Daoy (cell line): ENCODE measurements around the gene POLRMT. TPM values are rescaled to one million over a fixed set of nuclear protein-coding genes. Genes with fewer than 3 reads are reported as not detected.
"Not testable (repeated sequence)": the region's sequence is repeated elsewhere in the genome, so short reads cannot be mapped to it uniquely, and the experiment has no call there.

Experiments used
- DNase-seq: peaks from one replicate; pipeline ENCODE4 v3.0.0-alpha.2; 2015; ENCODE audit warnings: low read depth
- total RNA-seq: library from RNA; depleted of rRNA; stranded (reverse); fragments of >200 nt; shearing (Covaris generic); gene quantifications from 2 replicates; pipeline ENCODE4 v1.2.3, GENCODE V29; 2014

The POLRMT gene
- total RNA-seq, 1 experiment from 2014 or later, result 96.8 TPM

GRCh38 chr19:593505-593904 lies 39.8 kb downstream of the POLRMT start:
- DNase-seq, result no peak

- DNase-seq, result no peak
Measured at GRCh38 chr19:593055-593454, 40.3 kb downstream of the POLRMT start.

GRCh38 chr19:592101-592500 lies 41.2 kb downstream of the POLRMT start:
- no peak for DNase-seq

- peak; percentile 67 for DNase-seq
Measured at GRCh38 chr19:591099-591958, 42.0 kb downstream of the POLRMT start.

GRCh38 chr19:590750-591098 lies 42.6 kb downstream of the POLRMT start:
- DNase-seq, result no peak

GRCh38 chr19:590396-590745 lies 43.0 kb downstream of the POLRMT start:
- peak; percentile 78 for DNase-seq

- DNase-seq, result no peak
Measured at GRCh38 chr19:589693-590395, 43.5 kb downstream of the POLRMT start, which contains the start of gene HCN2. HCN2 (plus strand) TSS chr19:589881; CDS start chr19:589946, 65 bp downstream.

GRCh38 chr19:588741-589692 lies 44.3 kb downstream of the POLRMT start:
- no peak for DNase-seq

GRCh38 chr19:588093-588740 lies 45.1 kb downstream of the POLRMT start:
- peak; percentile 95 for DNase-seq

GRCh38 chr19:585551-586110 lies 47.7 kb downstream of the POLRMT start:
- DNase-seq, result no peak

- not testable (repeated sequence) for DNase-seq
Measured at GRCh38 chr19:585146-585545, 48.2 kb downstream of the POLRMT start.

GRCh38 chr19:584240-585001 lies 48.9 kb downstream of the POLRMT start:
- DNase-seq, result peak; percentile 78

- DNase-seq, result no peak
Measured at GRCh38 chr19:583968-584239, 49.4 kb downstream of the POLRMT start.

GRCh38 chr19:583198-583967 lies 50.0 kb downstream of the POLRMT start:
- no peak for DNase-seq

GRCh38 chr19:582497-583197 lies 50.7 kb downstream of the POLRMT start:
- DNase-seq, result no peak

- no peak for DNase-seq
Measured at GRCh38 chr19:581399-582111, 51.8 kb downstream of the POLRMT start.

GRCh38 chr19:580274-580835 lies 53.0 kb downstream of the POLRMT start:
- no peak for DNase-seq

GRCh38 chr19:579842-580155 lies 53.5 kb downstream of the POLRMT start:
- DNase-seq, result no peak
